ENCODE measurements around the gene ZNF526. TPM values are rescaled to one million over a fixed set of nuclear protein-coding genes. Genes with fewer than 3 reads are reported as not detected.
A peak's percentile ranks its signal among the peaks of the same experiment; 100 is the strongest.

Gene ZNF526
- total RNA-seq (10 to 100 TPM; 16.6 to 20.1 TPM), polyA plus RNA-seq (1 to 10 TPM; 3.9 to 8.1 (median 4.5) TPM), total RNA-seq (13.6 to 27.7 (median 24.4) reads per million in 6 experiments)

GRCh38 chr19:42219812-42220750 is at the start of gene ZNF526:
ZNF526 (plus strand) TSS chr19:42220312; CDS start chr19:42224404, 4,092 bp downstream.
- Mint-ChIP-seq H3K27me3 (peaks cover 0 to 2% (median 0%) of the 10 kb centered on the region in 5 donors), H3K4me3 (peak within 1 kb of the TSS; percentile 96 to 100 (median 100)), H3K27ac (peak within 1 kb of the TSS; percentile 94 to 100 (median 98)), H3K9me3 (no peaks in the 10 kb centered on the region), H3K4me1 (peaks cover 36 to 69% (median 64%) of the 10 kb centered on the region in 4 donors), H3K36me3 (peaks cover 0 to 22% (median 3%) of the 10 kb centered on the region in 3 donors)
- peak; percentile 82 to 84 for ATAC-seq
- peak; percentile 93 to 98 (median 96) for DNase-seq
- POLR2A ChIA-PET = interaction anchor here (0.8 to 2.7 kb wide), 8 partner anchors 8 to 31 kb away, joined by 3 to 26 read pairs (median 4); partner anchors contain the start of gene GSK3A

- Mint-ChIP-seq H3K4me3 (no peak overlapping the region), H3K4me1 (peaks cover under 1 to 8% (median 4%) of the 10 kb centered on the region in 4 donors), H3K36me3 (no peaks in the 10 kb centered on the region), H3K27ac (no peak overlapping the region), H3K27me3 (peaks cover 6 to 17% (median 12%) of the 10 kb centered on the region in 5 donors), H3K9me3 (no peaks in the 10 kb centered on the region)
- ATAC-seq (no peak), DNase-seq (no peak)
- POLR2A ChIA-PET = no interaction called here
Observed at GRCh38 chr19:42170715-42171114, 49.4 kb upstream of the ZNF526 start.

GRCh38 chr19:42172261-42172660 is 47.9 kb upstream of the ZNF526 start:
- no peaks in the 10 kb centered on the region for H3K9me3 Mint-ChIP-seq
- no peak overlapping the region for H3K4me3 Mint-ChIP-seq
- no peak for DNase-seq
- no peak for ATAC-seq
- POLR2A ChIA-PET = no interaction called here
- H3K4me1 Mint-ChIP-seq = peaks cover 8 to 17% (median 11%) of the 10 kb centered on the region in 4 donors
- no peaks in the 10 kb centered on the region for H3K36me3 Mint-ChIP-seq
- H3K27me3 Mint-ChIP-seq = peaks cover 11 to 22% (median 21%) of the 10 kb centered on the region in 5 donors
- no peak overlapping the region for H3K27ac Mint-ChIP-seq

GRCh38 chr19:42173695-42174094 is 46.4 kb upstream of the ZNF526 start:
- Mint-ChIP-seq H3K27me3 (peaks cover 11 to 22% (median 21%) of the 10 kb centered on the region in 5 donors), H3K36me3 (no peaks in the 10 kb centered on the region), H3K27ac (no peak overlapping the region), H3K4me3 (peak overlapping the region in 2 of 10 donors; percentile 8 to 26), H3K4me1 (peaks cover 8 to 17% (median 11%) of the 10 kb centered on the region in 4 donors), H3K9me3 (no peaks in the 10 kb centered on the region)
- no peak for DNase-seq
- POLR2A ChIA-PET = no interaction called here
- ATAC-seq = no peak

- no peak for DNase-seq
- Mint-ChIP-seq H3K27ac (no peak overlapping the region), H3K4me3 (peak overlapping the region in 3 of 10 donors; percentile 7 to 11 (median 8)), H3K4me1 (peaks cover 8 to 17% (median 11%) of the 10 kb centered on the region in 4 donors), H3K36me3 (no peaks in the 10 kb centered on the region), H3K9me3 (no peaks in the 10 kb centered on the region), H3K27me3 (peaks cover 11 to 22% (median 21%) of the 10 kb centered on the region in 5 donors)
- POLR2A ChIA-PET = no interaction called here
- no peak for ATAC-seq
Observed at GRCh38 chr19:42174188-42174587, 45.9 kb upstream of the ZNF526 start.

- no peaks in the 10 kb centered on the region for H3K36me3 Mint-ChIP-seq
- H3K27ac Mint-ChIP-seq = peak overlapping the region in 3 of 10 donors; percentile 23 to 63 (median 53)
- no peak for ATAC-seq
- POLR2A ChIA-PET = interaction anchor here (0.9 kb wide), 1 partner anchor 148 kb away, joined by 3 read pairs; no protein-coding TSS in a partner anchor
- H3K4me1 Mint-ChIP-seq = peaks cover 8 to 17% (median 13%) of the 10 kb centered on the region in 4 donors
- H3K9me3 Mint-ChIP-seq = no peaks in the 10 kb centered on the region
- no peak for DNase-seq
- peaks cover 14 to 27% (median 22%) of the 10 kb centered on the region in 5 donors for H3K27me3 Mint-ChIP-seq
- peak overlapping the region; percentile 31 to 99 (median 90) for H3K4me3 Mint-ChIP-seq
Observed at GRCh38 chr19:42174958-42175734, 45.0 kb upstream of the ZNF526 start.

GRCh38 chr19:42175952-42176648 is 44.0 kb upstream of the ZNF526 start:
- POLR2A ChIA-PET = interaction anchor here (0.6 to 1.8 kb wide), 8 partner anchors 9 to 958 kb away, joined by 3 to 9 read pairs (median 5); no protein-coding TSS in a partner anchor
- peak overlapping the region; percentile 80 to 99 (median 90) for H3K4me3 Mint-ChIP-seq
- peak in 1 of 2 donors; percentile 43 for ATAC-seq
- peak in 2 of 10 donors; percentile 13 to 29 for DNase-seq
- no peaks in the 10 kb centered on the region for H3K36me3 Mint-ChIP-seq
- H3K27ac Mint-ChIP-seq = peak overlapping the region in 5 of 10 donors; percentile 19 to 76 (median 63)
- peaks cover 14 to 28% (median 22%) of the 10 kb centered on the region in 5 donors for H3K27me3 Mint-ChIP-seq
- no peaks in the 10 kb centered on the region for H3K9me3 Mint-ChIP-seq
- peaks cover 8 to 17% (median 13%) of the 10 kb centered on the region in 4 donors for H3K4me1 Mint-ChIP-seq

GRCh38 chr19:42176649-42176989 is 43.5 kb upstream of the ZNF526 start:
- no peaks in the 10 kb centered on the region for H3K9me3 Mint-ChIP-seq
- POLR2A ChIA-PET = interaction anchor here (0.6 to 1.8 kb wide), 8 partner anchors 9 to 959 kb away, joined by 4 to 9 read pairs (median 5); no protein-coding TSS in a partner anchor
- peak overlapping the region; percentile 80 to 99 (median 90) for H3K4me3 Mint-ChIP-seq
- H3K27ac Mint-ChIP-seq = peak overlapping the region in 1 of 10 donors; percentile 63
- H3K27me3 Mint-ChIP-seq = peaks cover 14 to 28% (median 22%) of the 10 kb centered on the region in 5 donors
- H3K4me1 Mint-ChIP-seq = peaks cover 8 to 17% (median 13%) of the 10 kb centered on the region in 4 donors
- H3K36me3 Mint-ChIP-seq = no peaks in the 10 kb centered on the region
- ATAC-seq (peak; percentile 46 to 63), DNase-seq (no peak)

GRCh38 chr19:42176990-42177685 is 43.0 kb upstream of the ZNF526 start:
- Mint-ChIP-seq H3K36me3 (no peaks in the 10 kb centered on the region), H3K27me3 (peaks cover 14 to 28% (median 22%) of the 10 kb centered on the region in 5 donors), H3K4me1 (peaks cover 13 to 21% (median 16%) of the 10 kb centered on the region in 4 donors), H3K4me3 (peak overlapping the region in 1 of 10 donors; percentile 11), H3K27ac (no peak overlapping the region), H3K9me3 (no peaks in the 10 kb centered on the region)
- ATAC-seq = peak; percentile 95 to 96
- POLR2A ChIA-PET = interaction anchor here (0.6 to 1.8 kb wide), 7 partner anchors 10 to 201 kb away, joined by 4 to 9 read pairs (median 5); no protein-coding TSS in a partner anchor
- DNase-seq = peak; percentile 60 to 84 (median 69)

GRCh38 chr19:42177686-42178019 is 42.5 kb upstream of the ZNF526 start:
- DNase-seq (no peak), ATAC-seq (no peak)
- POLR2A ChIA-PET = interaction anchor here (1.3 to 1.8 kb wide), 2 partner anchors 39 to 69 kb away, joined by 6 to 9 read pairs; no protein-coding TSS in a partner anchor
- H3K4me1 Mint-ChIP-seq = peaks cover 15 to 26% (median 19%) of the 10 kb centered on the region in 4 donors
- peaks cover 14 to 28% (median 22%) of the 10 kb centered on the region in 5 donors for H3K27me3 Mint-ChIP-seq
- H3K36me3 Mint-ChIP-seq = no peaks in the 10 kb centered on the region
- H3K4me3 Mint-ChIP-seq = no peak overlapping the region
- H3K27ac Mint-ChIP-seq = no peak overlapping the region
- H3K9me3 Mint-ChIP-seq = no peaks in the 10 kb centered on the region
